Measurements from ENCODE around the gene SORL1.
"Not testable (repeated sequence)": the region's sequence is repeated elsewhere in the genome, so short reads cannot be mapped to it uniquely, and the experiment has no call there.

The SORL1 gene

GRCh38 chr11:121476379-121477032 lies 24.4 kb downstream of the SORL1 start:
- Histone ChIP-seq H3K36me3 (replicated peaks) (no peaks in the 10 kb centered on the region), H3K27ac (no peak overlapping the region), H3K27me3 (replicated peaks) (peaks cover 9% of the 10 kb centered on the region), H3K4me3 (ENCODE audit: low read depth, low read length) (no peak overlapping the region)
- in situ Hi-C loops (cut with HindIII; ENCODE audit: low pct_ligation_motif_present, low sequenced_read_pairs) = no loop called here
- DNase-seq = no peak
- TF ChIP-seq, protein P1, sequence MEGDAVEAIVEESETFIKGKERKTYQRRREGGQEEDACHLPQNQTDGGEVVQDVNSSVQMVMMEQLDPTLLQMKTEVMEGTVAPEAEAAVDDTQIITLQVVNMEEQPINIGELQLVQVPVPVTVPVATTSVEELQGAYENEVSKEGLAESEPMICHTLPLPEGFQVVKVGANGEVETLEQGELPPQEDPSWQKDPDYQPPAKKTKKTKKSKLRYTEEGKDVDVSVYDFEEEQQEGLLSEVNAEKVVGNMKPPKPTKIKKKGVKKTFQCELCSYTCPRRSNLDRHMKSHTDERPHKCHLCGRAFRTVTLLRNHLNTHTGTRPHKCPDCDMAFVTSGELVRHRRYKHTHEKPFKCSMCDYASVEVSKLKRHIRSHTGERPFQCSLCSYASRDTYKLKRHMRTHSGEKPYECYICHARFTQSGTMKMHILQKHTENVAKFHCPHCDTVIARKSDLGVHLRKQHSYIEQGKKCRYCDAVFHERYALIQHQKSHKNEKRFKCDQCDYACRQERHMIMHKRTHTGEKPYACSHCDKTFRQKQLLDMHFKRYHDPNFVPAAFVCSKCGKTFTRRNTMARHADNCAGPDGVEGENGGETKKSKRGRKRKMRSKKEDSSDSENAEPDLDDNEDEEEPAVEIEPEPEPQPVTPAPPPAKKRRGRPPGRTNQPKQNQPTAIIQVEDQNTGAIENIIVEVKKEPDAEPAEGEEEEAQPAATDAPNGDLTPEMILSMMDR (IDR thresholded peaks at IDR 0.05; ENCODE audit: low read depth, low read length, missing control alignments) = no peak

GRCh38 chr11:121478226-121478894 lies 26.2 kb downstream of the SORL1 start:
- Histone ChIP-seq H3K4me3 (ENCODE audit: low read depth, low read length) (no peak overlapping the region), H3K27ac (no peak overlapping the region), H3K36me3 (replicated peaks) (no peaks in the 10 kb centered on the region), H3K27me3 (replicated peaks) (peaks cover 9% of the 10 kb centered on the region)
- in situ Hi-C loops (cut with HindIII; ENCODE audit: low pct_ligation_motif_present, low sequenced_read_pairs) = no loop called here
- TF ChIP-seq, protein P1 (IDR thresholded peaks at IDR 0.05; ENCODE audit: low read depth, low read length, missing control alignments) = no peak
- DNase-seq = no peak

DNA sequence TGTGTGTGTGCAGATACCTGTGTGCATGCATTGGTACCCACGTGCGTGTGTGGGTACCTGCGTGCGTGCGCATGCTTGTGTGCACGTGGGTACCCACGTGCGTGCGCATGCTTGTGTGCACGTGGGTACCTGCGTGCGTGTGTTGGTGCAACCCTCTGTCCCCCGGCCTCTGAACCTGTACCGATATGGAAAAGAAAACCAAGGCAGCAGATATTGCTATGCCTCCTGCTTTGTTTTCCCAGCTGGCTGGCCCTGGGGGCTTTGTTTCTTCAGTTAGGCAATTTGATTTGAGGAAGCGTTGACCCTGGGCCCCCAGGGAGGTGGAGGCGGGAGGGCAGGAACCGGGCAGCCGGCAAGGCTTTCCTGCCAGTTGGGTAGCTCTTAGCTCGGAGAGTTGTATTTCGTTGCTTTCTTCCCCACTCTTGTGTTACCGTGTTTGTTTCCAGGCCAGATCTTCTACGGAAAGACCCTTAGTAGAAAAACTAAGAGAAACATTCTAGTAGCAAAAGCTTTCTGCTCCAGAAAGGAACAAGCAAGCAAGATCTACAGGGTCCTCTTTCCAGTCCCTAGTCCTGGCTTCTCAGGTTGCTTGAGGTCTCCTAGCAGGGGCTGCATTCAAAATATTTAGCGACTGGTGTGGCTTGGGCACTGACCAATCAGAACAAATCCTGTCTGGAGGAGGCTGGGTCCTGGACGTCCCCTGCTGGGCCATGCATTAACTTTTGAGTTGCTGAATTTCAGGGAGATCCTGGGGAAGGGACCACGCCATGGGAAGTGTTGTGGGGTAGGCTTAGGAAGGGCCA lies 27.0 kb downstream of the SORL1 start:
- TF ChIP-seq, protein P1 (IDR thresholded peaks at IDR 0.05; ENCODE audit: low read depth, low read length, missing control alignments) = no peak
- Histone ChIP-seq H3K4me3 (ENCODE audit: low read depth, low read length) (no peak overlapping the region), H3K36me3 (replicated peaks) (no peaks in the 10 kb centered on the region), H3K27me3 (replicated peaks) (peaks cover 9% of the 10 kb centered on the region), H3K27ac (no peak overlapping the region)
- in situ Hi-C loops (cut with HindIII; ENCODE audit: low pct_ligation_motif_present, low sequenced_read_pairs) = no loop called here
- DNase-seq = no peak

DNA sequence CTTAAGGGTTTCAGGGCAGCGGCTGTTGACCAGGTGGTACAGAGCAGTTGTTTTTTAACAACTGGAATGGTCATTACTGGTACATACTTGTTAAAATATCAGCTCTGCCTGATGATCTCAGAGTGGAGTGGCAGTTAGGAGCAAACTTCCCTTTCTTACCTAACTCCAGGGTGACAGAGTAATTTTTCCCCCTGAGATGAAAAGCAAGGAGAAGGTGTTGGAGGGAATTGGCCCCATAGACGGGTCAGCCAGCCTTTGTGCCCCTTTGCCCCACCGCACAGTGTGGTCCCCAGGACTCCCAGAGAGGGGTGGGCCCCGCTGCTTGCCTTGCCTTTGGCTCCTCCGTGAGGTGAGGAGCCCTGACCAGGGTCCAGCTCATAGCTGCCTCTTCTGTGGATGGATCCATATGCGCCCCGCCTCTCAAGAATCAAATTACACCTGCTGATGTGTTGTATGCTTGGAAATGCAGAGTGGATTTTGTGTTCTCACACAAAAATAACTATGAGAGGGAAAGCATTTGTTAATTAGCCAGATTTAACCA lies 27.7 kb downstream of the SORL1 start:
- TF ChIP-seq, protein P1 (IDR thresholded peaks at IDR 0.05; ENCODE audit: low read depth, low read length, missing control alignments) = no peak
- DNase-seq = no peak
- H3K27me3 ChIP-seq (replicated peaks) = peaks cover 9% of the 10 kb centered on the region
- H3K27ac ChIP-seq = no peak overlapping the region
- no peak overlapping the region for H3K4me3 ChIP-seq (ENCODE audit: low read depth, low read length)
- in situ Hi-C loops (cut with HindIII; ENCODE audit: low pct_ligation_motif_present, low sequenced_read_pairs) = no loop called here
- H3K36me3 ChIP-seq (replicated peaks) = no peaks in the 10 kb centered on the region

DNA sequence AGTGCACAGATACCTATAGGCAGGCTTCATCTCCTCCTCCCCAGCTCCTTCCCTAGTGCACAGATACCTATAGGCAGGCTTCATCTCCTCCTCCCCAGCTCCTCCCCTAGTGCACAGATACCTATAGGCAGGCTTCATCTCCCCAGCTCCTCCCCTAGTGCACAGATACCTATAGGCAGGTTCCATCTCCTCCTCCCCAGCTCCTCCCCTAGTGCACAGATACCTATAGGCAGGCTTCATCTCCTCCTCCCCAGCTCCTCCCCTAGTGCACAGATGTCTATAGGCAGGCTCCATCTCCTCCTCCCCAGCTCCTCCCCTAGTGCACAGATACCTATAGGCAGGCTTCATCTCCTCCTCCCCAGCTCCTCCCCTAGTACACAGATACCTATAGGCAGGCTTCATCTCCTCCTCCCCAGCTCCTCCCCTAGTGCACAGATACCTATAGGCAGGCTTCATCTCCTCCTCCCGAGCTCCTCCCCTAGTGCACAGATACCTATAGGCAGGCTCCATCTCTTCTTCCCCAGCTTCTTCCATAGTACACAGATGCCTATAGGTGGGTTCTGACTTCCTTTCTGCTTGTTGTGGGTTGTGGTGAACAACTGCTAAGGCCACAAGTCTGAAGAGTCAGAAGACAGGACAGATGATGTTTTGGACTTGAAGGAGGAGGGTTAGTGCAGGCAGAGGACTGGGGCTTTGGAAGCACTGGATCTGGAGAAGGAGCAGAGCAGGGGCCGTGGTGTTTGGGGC lies 29.5 kb downstream of the SORL1 start:
- H3K4me3 ChIP-seq (ENCODE audit: low read depth, low read length); H3K27me3 ChIP-seq (replicated peaks); DNase-seq; in situ Hi-C loops (cut with HindIII; ENCODE audit: low pct_ligation_motif_present, low sequenced_read_pairs); H3K27ac ChIP-seq; H3K36me3 ChIP-seq (replicated peaks): not testable (repeated sequence)

All from brain microvascular endothelial cell (primary cell).